Myocyte (in vitro differentiated cells): Measurements from ENCODE around the gene VPREB3. TPM values are rescaled to one million over a fixed set of nuclear protein-coding genes. Genes with fewer than 3 reads are reported as not detected.

Experiments used
- DNase-seq: peaks from one replicate; pipeline ENCODE4 v3.0.0-alpha.2; 2012; ENCODE audit warnings: low read depth
- total RNA-seq: library from RNA; depleted of rRNA; stranded (reverse); fragments of >200 nt; gene quantifications from 2 replicates; pipeline ENCODE4 v1.2.3, GENCODE V29; 2014

The VPREB3 gene
- total RNA-seq, 1 donor from 2014 or later: 0.51 TPM

GRCh38 chr22:23783265-23784150 is 29.3 kb upstream of the VPREB3 start:
- DNase-seq: peak; percentile 56

GRCh38 chr22:23782703-23783102 is 28.5 kb upstream of the VPREB3 start:
- DNase-seq: no peak

GRCh38 chr22:23782252-23782651 is 28.0 kb upstream of the VPREB3 start:
- DNase-seq: no peak

GRCh38 chr22:23781511-23782183 is 27.4 kb upstream of the VPREB3 start:
- DNase-seq: peak; percentile 75

DNA sequence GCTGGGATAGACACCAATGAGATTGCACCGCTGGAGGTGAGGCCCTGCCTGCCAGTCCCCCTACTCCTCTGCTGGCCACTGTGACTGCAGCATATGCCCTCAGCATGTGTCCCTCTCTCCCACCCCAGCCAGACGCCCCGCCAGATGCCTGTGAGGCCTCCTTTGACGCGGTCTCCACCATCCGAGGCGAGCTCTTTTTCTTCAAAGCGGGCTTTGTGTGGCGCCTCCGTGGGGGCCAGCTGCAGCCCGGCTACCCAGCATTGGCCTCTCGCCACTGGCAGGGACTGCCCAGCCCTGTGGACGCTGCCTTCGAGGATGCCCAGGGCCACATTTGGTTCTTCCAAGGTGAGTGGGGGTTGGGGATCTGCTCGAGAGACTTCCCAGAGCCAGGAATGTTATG is 26.8 kb upstream of the VPREB3 start:
- no peak for DNase-seq

- no peak for DNase-seq
Observed at GRCh38 chr22:23780146-23780748, 26.0 kb upstream of the VPREB3 start.

GRCh38 chr22:23779731-23780130 is 25.5 kb upstream of the VPREB3 start:
- DNase-seq: no peak

GRCh38 chr22:23779083-23779482 is 24.9 kb upstream of the VPREB3 start:
- DNase-seq: no peak

GRCh38 chr22:23778577-23778900 is 24.3 kb upstream of the VPREB3 start:
- DNase-seq: no peak

DNA sequence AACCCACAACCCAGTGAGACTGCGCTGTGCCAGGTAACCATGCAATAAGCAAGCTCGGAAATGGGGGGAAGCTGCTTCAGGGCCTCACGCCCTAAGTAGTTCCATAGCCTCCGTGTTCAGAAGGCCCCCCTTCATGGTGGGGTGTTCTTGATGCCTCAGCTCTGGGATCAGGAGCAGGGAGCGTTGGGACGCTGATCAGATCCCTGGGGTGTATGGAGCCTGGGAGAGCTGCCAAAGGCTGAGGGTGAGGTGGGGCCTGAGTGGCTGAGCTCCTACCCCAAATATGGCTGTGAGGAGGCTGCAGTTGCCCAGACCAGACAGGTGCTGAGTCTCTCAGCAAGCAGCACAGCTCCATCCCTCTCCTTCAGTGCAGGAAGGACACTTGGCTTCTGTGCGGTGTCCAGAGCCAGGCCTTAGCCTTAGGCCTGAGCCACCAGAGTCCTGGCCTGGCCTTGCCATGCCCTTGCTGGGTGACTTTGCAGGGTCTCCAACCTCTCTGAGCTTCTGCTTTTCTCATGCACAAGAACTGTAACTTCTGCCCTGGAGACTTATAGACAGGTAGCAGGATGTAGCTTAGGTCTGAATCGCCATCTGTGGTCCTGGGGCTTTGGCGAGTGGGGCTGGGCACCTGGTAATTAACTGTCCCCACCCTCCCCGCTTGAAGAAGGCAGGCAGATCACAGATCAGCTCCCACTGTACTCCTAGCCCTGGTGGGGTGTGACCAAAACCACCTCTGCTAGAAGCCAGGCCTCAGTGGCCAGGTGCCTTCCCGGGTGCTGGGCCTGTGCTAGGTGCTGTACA is 23.8 kb upstream of the VPREB3 start:
- DNase-seq: peak; percentile 87

- peak; percentile 55 for DNase-seq
Observed at GRCh38 chr22:23775779-23776375, 21.7 kb upstream of the VPREB3 start.

DNA sequence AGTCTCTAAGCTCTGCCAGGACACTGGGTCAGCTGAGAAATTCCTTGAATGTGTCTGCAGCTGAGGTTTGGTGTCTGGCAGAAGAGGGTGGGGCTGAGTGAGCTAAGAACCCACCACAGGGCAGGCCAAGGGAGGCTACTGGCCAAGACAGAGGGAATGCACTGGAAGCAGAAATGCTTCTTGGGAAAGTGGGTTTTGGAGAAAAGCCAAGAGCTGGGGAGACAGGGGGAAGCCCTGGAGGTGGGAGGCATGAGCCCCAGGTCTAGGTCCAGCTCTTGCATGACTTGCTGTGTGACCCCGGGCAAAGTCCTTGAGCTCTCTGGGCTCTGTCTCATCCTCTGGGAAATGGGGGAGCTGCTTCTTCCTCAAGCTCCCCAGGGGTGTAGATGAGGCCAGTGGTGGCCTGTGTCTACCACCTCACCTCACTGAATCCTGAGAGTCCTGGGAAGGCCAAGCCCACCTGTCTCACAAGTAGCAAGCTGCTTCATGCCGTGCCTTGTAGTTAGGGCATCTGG is 20.8 kb upstream of the VPREB3 start:
- peak; percentile 91 for DNase-seq

GRCh38 chr22:23774114-23774921 is 20.1 kb upstream of the VPREB3 start:
- no peak for DNase-seq

DNA sequence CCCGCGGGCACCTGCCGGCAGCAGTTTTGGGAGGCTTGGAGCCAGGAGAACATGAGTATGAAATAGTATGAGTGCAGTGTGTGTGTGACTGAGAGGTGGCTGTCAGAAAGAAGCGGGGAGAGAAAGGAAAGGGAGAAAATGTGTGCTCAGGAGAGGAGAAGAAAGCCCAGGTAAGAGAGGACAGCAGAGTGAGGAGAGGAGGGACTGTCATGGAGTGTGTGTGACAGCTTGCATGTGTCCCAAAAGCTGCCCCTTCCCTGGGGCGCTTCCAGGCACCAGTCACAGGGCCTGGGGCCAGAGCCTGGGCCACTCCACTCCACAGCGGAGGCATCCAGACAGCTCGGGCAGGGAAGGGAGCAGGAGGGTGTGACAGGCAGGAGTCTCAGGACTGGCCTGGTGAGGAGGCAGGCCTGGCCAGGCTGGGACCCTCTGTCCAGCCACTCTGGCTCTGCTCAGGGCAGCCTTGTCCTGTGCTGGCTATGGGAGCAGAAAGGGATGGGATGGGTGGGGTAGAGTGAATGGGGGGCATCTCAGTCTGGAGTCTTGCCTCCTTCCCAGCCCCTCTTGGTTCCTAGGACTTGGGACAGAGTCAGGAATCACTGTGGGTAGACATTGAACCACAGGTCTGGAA is 19.4 kb upstream of the VPREB3 start:
- DNase-seq: peak; percentile 48

- peak; percentile 60 for DNase-seq
Observed at GRCh38 chr22:23772649-23773473, 18.6 kb upstream of the VPREB3 start, which contains the start of gene MMP11. MMP11 (plus strand) TSS chr22:23772849; CDS start chr22:23772871, 22 bp downstream.

- DNase-seq: no peak
Observed at GRCh38 chr22:23772315-23772648, 18.1 kb upstream of the VPREB3 start.

DNA sequence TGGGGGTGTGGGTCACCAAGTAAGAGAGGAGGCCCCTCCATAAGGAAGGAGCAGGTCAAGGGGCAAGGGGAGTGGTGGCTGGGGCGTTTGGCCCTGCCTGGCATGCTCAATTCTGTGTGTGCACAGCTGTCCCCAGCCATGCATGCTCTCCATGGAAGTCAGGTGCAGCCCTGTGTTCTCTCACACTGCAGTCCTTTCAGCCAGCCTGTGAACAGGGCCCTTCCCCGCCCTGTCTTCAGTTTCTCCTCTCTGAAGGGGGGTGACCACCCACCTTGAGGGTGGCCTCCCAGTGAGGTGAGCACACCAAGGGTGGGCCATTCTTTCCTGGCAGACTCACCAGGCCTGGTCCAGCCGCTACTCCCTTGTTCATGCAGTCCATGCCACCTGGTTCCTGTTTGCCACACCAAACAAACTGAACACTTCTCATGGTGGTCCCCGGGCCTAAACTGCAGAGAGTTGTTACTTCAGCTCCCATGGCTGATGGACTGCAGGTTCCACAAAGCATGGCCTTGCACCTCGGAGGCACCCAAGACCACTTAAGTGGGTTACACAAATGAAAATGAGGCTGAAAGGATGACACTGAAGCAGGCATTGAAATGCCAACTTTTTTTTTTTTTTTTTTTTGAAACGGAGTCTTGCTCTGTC is 15.2 kb upstream of the VPREB3 start:
- no peak for DNase-seq
